ENCODE measurements around the gene DGCR6L.
"Not testable (repeated sequence)": the region's sequence is repeated elsewhere in the genome, so short reads cannot be mapped to it uniquely, and the experiment has no call there.

DNA sequence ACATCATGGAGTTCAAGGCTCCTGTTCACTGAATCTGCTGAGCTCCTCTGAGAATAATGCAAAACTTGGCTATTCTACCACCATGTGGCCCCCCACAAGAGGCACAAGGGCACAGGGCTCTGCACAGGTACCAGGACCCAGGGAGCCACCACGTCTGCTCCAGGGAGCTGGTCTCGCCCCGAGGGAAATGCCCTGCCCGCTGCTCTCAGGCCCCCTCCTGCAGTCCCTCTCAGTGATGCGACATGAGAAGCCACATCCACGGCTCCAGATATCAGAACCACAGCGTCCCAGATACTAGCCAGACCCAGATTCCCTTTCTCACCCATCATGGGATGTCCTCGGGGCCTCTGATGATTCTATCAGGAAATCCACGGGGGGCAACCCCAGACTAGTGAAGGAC, 47.0 kb upstream of the DGCR6L start:
- TF ChIP-seq, protein P1, sequence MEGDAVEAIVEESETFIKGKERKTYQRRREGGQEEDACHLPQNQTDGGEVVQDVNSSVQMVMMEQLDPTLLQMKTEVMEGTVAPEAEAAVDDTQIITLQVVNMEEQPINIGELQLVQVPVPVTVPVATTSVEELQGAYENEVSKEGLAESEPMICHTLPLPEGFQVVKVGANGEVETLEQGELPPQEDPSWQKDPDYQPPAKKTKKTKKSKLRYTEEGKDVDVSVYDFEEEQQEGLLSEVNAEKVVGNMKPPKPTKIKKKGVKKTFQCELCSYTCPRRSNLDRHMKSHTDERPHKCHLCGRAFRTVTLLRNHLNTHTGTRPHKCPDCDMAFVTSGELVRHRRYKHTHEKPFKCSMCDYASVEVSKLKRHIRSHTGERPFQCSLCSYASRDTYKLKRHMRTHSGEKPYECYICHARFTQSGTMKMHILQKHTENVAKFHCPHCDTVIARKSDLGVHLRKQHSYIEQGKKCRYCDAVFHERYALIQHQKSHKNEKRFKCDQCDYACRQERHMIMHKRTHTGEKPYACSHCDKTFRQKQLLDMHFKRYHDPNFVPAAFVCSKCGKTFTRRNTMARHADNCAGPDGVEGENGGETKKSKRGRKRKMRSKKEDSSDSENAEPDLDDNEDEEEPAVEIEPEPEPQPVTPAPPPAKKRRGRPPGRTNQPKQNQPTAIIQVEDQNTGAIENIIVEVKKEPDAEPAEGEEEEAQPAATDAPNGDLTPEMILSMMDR (conservative IDR thresholded peaks at IDR 0.05; ENCODE audit: low read length): not testable (repeated sequence)
- not testable (repeated sequence) for TF ChIP-seq EZH2phosphoT487 (IDR thresholded peaks at IDR 0.05; ENCODE audit: borderline replicate concordance, low read depth, low read length)

Data from OCI-LY7 (cell line).